ENCODE results near the gene RELN. TPM values are rescaled to one million over a fixed set of nuclear protein-coding genes. Genes with fewer than 3 reads are reported as not detected.

The RELN gene
- total RNA-seq, 1 donor from 2014 or later: 7.1 TPM

DNA sequence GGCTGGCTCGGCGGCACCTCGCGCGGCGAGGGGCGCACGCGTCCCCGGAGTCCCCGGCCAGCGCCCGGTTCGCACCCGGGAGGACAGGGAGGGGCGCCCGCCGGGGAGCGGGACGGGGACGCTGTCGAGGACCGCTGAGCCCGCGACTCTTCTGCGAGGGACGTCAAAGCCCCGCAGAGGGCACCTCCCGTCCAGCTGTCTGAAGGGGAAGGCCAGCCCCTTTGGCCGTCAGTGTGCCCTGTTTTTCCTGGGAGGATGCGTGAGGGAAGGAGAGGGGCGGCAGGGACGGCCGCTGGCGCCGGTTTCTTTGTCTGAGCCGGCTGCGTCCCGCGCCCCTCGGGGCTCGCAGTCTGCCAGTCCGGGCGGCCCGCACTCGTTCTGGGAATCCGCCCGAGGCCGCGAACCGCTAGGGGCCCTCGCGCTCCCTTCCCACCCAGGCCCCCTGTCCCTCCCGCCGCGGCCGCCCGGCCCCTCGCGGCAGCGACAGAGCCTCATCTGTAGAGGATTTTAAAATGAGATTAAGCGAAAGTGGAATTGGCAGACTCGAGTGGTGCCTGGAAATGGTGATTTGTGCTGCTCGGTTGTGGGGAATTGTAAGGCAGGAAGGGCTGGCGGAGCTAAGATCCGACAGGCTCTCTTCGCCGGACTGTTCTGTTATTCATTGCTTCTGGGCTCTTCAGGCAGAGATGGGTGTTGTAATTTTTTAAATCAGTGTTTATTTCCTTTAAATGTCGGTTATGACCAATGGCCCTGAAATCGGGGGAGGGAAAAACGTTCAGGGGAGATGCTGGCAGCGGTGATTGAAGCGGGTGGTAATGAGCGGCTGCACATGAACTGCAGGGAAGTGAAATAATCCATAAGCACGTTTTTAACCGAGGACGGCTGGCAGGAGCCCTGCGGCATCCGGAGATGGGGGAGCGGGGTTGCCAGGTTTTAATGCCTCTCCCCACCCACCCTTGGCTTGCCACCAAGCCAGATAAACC lies 618 bp upstream of the RELN start:
- peaks cover 18% of the 10 kb centered on the region for H3K27me3 ChIP-seq (ENCODE audit: control insufficient read depth, insufficient read depth, low read length)
- TF ChIP-seq, protein P1, sequence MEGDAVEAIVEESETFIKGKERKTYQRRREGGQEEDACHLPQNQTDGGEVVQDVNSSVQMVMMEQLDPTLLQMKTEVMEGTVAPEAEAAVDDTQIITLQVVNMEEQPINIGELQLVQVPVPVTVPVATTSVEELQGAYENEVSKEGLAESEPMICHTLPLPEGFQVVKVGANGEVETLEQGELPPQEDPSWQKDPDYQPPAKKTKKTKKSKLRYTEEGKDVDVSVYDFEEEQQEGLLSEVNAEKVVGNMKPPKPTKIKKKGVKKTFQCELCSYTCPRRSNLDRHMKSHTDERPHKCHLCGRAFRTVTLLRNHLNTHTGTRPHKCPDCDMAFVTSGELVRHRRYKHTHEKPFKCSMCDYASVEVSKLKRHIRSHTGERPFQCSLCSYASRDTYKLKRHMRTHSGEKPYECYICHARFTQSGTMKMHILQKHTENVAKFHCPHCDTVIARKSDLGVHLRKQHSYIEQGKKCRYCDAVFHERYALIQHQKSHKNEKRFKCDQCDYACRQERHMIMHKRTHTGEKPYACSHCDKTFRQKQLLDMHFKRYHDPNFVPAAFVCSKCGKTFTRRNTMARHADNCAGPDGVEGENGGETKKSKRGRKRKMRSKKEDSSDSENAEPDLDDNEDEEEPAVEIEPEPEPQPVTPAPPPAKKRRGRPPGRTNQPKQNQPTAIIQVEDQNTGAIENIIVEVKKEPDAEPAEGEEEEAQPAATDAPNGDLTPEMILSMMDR (IDR thresholded peaks at IDR 0.05; ENCODE audit: insufficient read depth, low read length, poor library complexity, severe bottlenecking): no peak
- H3K36me3 ChIP-seq (ENCODE audit: control insufficient read depth, insufficient read depth, low read length): no peaks in the 10 kb centered on the region
- peak; percentile 7 for DNase-seq (ENCODE audit: low read depth)
- peak overlapping the region; percentile 31 for H3K4me3 ChIP-seq (ENCODE audit: low read depth, low read length)

DNA sequence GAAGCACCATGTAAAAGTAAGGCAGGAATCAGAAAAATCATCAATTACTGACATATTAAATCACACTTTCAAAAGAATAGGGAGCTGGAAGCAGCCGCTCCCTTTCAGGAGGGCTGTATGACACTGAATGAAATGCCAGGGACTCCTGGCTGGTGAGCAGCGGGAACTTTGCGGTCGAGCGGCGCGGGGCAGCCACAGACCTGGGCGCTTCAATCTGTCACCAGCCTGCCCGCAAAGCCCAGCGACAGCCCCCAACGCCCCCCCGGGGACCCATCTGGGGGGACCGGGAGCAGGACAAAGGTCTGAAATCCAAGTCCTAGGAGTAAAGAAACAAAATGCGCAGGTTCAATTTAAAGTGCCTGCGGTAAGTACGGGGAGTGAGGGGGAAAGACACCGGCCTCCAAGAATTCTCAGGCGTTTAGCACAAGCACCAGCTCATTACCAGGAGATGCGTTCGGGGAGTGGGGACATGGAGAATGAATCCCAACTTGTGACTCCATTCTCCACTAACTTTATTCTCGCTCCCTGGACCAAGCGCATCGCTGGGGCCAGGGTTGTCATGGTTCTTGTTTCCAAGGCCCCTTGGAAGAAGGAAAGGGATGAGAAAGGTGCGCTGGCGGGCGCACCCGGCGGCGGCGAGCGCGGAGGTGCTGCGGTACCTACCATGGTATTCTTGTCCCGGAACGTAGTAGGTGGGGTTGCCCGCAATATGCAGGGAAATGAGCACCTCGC lies 824 bp downstream of the RELN start:
- H3K36me3 ChIP-seq (ENCODE audit: control insufficient read depth, insufficient read depth, low read length): no peaks in the 10 kb centered on the region
- TF ChIP-seq, protein P1 (IDR thresholded peaks at IDR 0.05; ENCODE audit: insufficient read depth, low read length, poor library complexity, severe bottlenecking): no peak
- peaks cover 18% of the 10 kb centered on the region for H3K27me3 ChIP-seq (ENCODE audit: control insufficient read depth, insufficient read depth, low read length)
- no peak for DNase-seq (ENCODE audit: low read depth)
- peak overlapping the region; percentile 31 for H3K4me3 ChIP-seq (ENCODE audit: low read depth, low read length)

DNA sequence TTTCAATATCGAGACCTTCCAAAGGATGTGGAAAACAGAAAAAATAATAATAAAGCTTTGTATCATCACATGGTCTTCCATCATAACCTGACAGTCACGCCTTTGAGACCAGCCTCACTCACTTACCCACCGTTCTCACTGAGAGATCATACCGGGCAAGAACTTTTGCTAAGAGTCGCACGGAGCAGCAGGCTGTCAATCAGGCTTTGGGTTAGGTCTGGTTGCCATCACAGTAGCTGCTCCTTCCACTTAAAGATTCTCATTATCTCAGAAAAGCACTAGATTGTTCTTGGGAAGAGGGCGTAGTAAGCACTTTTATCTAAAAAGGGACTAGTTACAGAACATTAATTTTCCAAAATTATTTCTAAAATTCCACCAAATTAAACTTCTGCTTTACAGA lies 2.0 kb downstream of the RELN start:
- H3K27me3 ChIP-seq (ENCODE audit: control insufficient read depth, insufficient read depth, low read length): peaks cover 18% of the 10 kb centered on the region

DNA sequence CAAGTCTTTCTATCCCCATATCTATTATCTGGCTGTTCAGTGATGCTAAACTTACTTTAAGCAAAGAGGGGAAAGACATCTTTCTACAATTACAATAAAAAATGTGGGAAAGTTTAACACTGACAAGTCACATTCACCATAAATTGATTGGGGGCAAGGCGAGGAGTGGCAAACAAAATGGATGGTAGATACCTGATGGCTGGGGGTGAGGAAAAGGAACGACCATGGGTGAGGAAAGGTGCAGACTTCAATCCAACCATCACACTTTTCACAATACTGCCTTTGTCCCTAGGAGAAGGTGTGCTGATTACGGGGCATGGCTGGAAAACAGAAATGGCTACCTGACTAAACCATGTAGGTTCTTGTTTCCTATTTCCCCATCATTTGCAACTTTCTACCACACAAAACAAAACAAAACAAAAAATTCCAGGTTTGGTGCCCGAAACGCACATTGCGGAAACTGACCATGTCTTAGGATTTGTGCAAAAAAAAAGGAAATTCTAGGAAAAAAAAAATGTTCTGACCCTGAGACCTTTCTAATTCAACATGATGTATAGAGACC lies 3.8 kb downstream of the RELN start:
- TF ChIP-seq, protein P1 (IDR thresholded peaks at IDR 0.05; ENCODE audit: insufficient read depth, low read length, poor library complexity, severe bottlenecking): no peak
- peaks cover 15% of the 10 kb centered on the region for H3K27me3 ChIP-seq (ENCODE audit: control insufficient read depth, insufficient read depth, low read length)
- H3K4me3 ChIP-seq (ENCODE audit: low read depth, low read length): no peak overlapping the region
- H3K36me3 ChIP-seq (ENCODE audit: control insufficient read depth, insufficient read depth, low read length): no peaks in the 10 kb centered on the region
- DNase-seq (ENCODE audit: low read depth): no peak

More for the DNA sequence above, 2.0 kb downstream of the RELN start:
- Histone ChIP-seq H3K36me3 (ENCODE audit: control insufficient read depth, insufficient read depth, low read length) (no peaks in the 10 kb centered on the region), H3K4me3 (ENCODE audit: low read depth, low read length) (no peak overlapping the region)
- DNase-seq (ENCODE audit: low read depth): no peak
- TF ChIP-seq, protein P1 (IDR thresholded peaks at IDR 0.05; ENCODE audit: insufficient read depth, low read length, poor library complexity, severe bottlenecking): no peak

DNA sequence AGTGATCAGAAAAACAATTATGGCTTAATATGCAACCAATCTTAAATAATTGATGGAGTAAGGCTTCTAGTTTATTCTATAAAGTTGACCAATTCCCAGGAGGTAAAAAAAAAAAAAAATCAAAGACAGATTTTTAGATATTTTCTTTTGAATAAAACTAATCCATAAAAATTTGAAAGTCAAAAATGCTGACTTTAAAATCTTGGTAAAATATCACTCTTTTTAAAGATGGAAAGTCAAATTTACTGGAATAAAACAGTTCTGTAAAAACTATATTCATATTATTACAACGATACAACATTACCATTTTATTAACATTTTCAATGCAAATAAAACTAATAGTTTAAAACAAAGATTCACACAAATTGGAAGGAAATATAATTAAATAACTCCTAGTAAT lies 5.4 kb downstream of the RELN start:
- H3K27me3 ChIP-seq (ENCODE audit: control insufficient read depth, insufficient read depth, low read length): peaks cover 10% of the 10 kb centered on the region
- no peak overlapping the region for H3K4me3 ChIP-seq (ENCODE audit: low read depth, low read length)
- H3K36me3 ChIP-seq (ENCODE audit: control insufficient read depth, insufficient read depth, low read length): no peaks in the 10 kb centered on the region
- TF ChIP-seq, protein P1 (IDR thresholded peaks at IDR 0.05; ENCODE audit: insufficient read depth, low read length, poor library complexity, severe bottlenecking): no peak
- DNase-seq (ENCODE audit: low read depth): no peak
